8988T (cell line): ENCODE measurements around the gene NINJ2.

Source experiments
- DNase-seq: peaks from one replicate; pipeline ENCODE4 v3.0.0; 2011

NINJ2 gene

GRCh38 chr12:544941-545635 is 118.2 kb downstream of the NINJ2 start:
- no peak for DNase-seq

GRCh38 chr12:544142-544541 is 119.1 kb downstream of the NINJ2 start:
- no peak for DNase-seq

- DNase-seq, result no peak
Observed at GRCh38 chr12:543114-543451, 120.2 kb downstream of the NINJ2 start.

- DNase-seq, result no peak
Observed at GRCh38 chr12:542395-543113, 120.7 kb downstream of the NINJ2 start.

- no peak for DNase-seq
Observed at GRCh38 chr12:541676-542324, 121.4 kb downstream of the NINJ2 start.

GRCh38 chr12:539540-540310 is 123.5 kb downstream of the NINJ2 start:
- DNase-seq, result no peak

GRCh38 chr12:538731-539539 is 124.3 kb downstream of the NINJ2 start:
- no peak for DNase-seq

GRCh38 chr12:537772-538171 is 125.5 kb downstream of the NINJ2 start:
- DNase-seq, result no peak

- no peak for DNase-seq
Observed at GRCh38 chr12:536751-537245, 126.4 kb downstream of the NINJ2 start.

- DNase-seq, result no peak
Observed at GRCh38 chr12:535396-535795, 127.8 kb downstream of the NINJ2 start.

GRCh38 chr12:534216-534615 is 129.0 kb downstream of the NINJ2 start:
- no peak for DNase-seq

GRCh38 chr12:533718-534117 is 129.5 kb downstream of the NINJ2 start:
- DNase-seq, result no peak

- DNase-seq, result no peak
Observed at GRCh38 chr12:532908-533565, 130.2 kb downstream of the NINJ2 start.

GRCh38 chr12:531951-532585 is 131.2 kb downstream of the NINJ2 start:
- DNase-seq, result no peak

- DNase-seq, result no peak
Observed at GRCh38 chr12:530821-531220, 132.4 kb downstream of the NINJ2 start.

GRCh38 chr12:530308-530707 is 132.9 kb downstream of the NINJ2 start:
- no peak for DNase-seq

- DNase-seq, result no peak
Observed at GRCh38 chr12:527729-528128, 135.5 kb downstream of the NINJ2 start.

GRCh38 chr12:527241-527640 is 136.0 kb downstream of the NINJ2 start:
- no peak for DNase-seq

GRCh38 chr12:526089-526488 is 137.2 kb downstream of the NINJ2 start:
- DNase-seq, result no peak

- DNase-seq, result no peak
Observed at GRCh38 chr12:524167-524951, 138.9 kb downstream of the NINJ2 start.
